Chondrocyte (in vitro differentiated cells): Measurements from ENCODE around the gene HBG2. TPM values are rescaled to one million over a fixed set of nuclear protein-coding genes. Genes with fewer than 3 reads are reported as not detected.

Source experiments
- DNase-seq: peaks from one replicate; pipeline ENCODE4 v3.0.0; 2021; ENCODE audit warnings: mixed read lengths, low spot score
- H3K27ac Mint-ChIP-seq: one replicate; pipeline ENCODE4 v1.8.0; 2021; ENCODE audit warnings: mild to moderate bottlenecking, moderate library complexity, mixed read lengths; ENCODE audit not compliant: unreplicated experiment
- H3K27me3 Mint-ChIP-seq: 2 replicates; pipeline ENCODE4 v1.8.0; 2021; ENCODE audit warnings: low read depth, mixed read lengths
- H3K36me3 Mint-ChIP-seq: 2 replicates; pipeline ENCODE4 v1.8.0; 2021; ENCODE audit warnings: low read depth, mixed read lengths
- H3K4me1 Mint-ChIP-seq: 2 replicates; pipeline ENCODE4 v1.8.0; 2021; ENCODE audit warnings: low read depth, mild to moderate bottlenecking, mixed read lengths
- H3K4me3 Mint-ChIP-seq: one replicate; pipeline ENCODE4 v1.8.0; 2021; ENCODE audit warnings: mild to moderate bottlenecking, moderate library complexity, mixed read lengths; ENCODE audit not compliant: unreplicated experiment
- H3K9me3 Mint-ChIP-seq: 2 replicates; pipeline ENCODE4 v1.8.0; 2021; ENCODE audit warnings: low read depth, mixed read lengths
- total RNA-seq: library from RNA; stranded (reverse); gene quantifications from 3 replicates; pipeline ENCODE4 v1.2.1, GENCODE V29; 2021
- TF ChIP-seq, protein P1 (sequence below): fragments of 200-600 bp; sonication (generic); IDR thresholded peaks from 2 replicates; pipeline ENCODE4 v1.5.0; 2021; ENCODE audit warnings: antibody characterized with exemption, mild to moderate bottlenecking, moderate library complexity

Gene HBG2
- total RNA-seq, 1 donor from 2014 or later: not detected

GRCh38 chr11:5242208-5242607, 12.4 kb downstream of the HBG2 start:
- Mint-ChIP-seq H3K36me3 (no peaks in the 10 kb centered on the region), H3K27ac (no peak overlapping the region), H3K4me3 (no peak overlapping the region), H3K9me3 (no peaks in the 10 kb centered on the region), H3K27me3 (peaks cover 43% of the 10 kb centered on the region), H3K4me1 (no peaks in the 10 kb centered on the region)
- TF ChIP-seq, protein P1, sequence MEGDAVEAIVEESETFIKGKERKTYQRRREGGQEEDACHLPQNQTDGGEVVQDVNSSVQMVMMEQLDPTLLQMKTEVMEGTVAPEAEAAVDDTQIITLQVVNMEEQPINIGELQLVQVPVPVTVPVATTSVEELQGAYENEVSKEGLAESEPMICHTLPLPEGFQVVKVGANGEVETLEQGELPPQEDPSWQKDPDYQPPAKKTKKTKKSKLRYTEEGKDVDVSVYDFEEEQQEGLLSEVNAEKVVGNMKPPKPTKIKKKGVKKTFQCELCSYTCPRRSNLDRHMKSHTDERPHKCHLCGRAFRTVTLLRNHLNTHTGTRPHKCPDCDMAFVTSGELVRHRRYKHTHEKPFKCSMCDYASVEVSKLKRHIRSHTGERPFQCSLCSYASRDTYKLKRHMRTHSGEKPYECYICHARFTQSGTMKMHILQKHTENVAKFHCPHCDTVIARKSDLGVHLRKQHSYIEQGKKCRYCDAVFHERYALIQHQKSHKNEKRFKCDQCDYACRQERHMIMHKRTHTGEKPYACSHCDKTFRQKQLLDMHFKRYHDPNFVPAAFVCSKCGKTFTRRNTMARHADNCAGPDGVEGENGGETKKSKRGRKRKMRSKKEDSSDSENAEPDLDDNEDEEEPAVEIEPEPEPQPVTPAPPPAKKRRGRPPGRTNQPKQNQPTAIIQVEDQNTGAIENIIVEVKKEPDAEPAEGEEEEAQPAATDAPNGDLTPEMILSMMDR: no peak
- DNase-seq: no peak

DNA sequence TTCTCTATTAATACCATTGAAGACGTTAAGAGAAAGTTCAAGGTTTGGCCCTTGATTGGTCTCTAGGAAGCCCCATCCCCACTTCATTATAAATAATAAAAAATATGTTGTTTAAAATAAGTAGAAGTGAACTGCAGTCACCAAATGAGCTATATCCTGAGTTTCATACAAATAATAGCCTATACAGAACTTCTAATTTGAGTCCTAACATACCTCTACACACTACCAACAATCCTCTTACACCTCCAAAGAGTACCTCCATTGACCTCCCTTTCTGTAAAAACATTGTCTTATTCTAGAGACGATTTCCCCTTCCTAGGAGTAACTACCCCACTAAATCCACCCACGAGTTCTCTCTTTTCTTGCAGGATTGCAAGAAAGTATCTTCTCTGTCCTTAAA, 13.1 kb downstream of the HBG2 start:
- no peaks in the 10 kb centered on the region for H3K4me1 Mint-ChIP-seq
- no peak overlapping the region for H3K27ac Mint-ChIP-seq
- no peak for DNase-seq
- peaks cover 43% of the 10 kb centered on the region for H3K27me3 Mint-ChIP-seq
- TF ChIP-seq, protein P1: no peak
- H3K36me3 Mint-ChIP-seq: no peaks in the 10 kb centered on the region
- no peak overlapping the region for H3K4me3 Mint-ChIP-seq
- no peaks in the 10 kb centered on the region for H3K9me3 Mint-ChIP-seq

- H3K4me3 Mint-ChIP-seq: no peak overlapping the region
- no peak overlapping the region for H3K27ac Mint-ChIP-seq
- TF ChIP-seq, protein P1: no peak
- H3K27me3 Mint-ChIP-seq: peaks cover 45% of the 10 kb centered on the region
- DNase-seq: no peak
- no peaks in the 10 kb centered on the region for H3K9me3 Mint-ChIP-seq
- H3K4me1 Mint-ChIP-seq: no peaks in the 10 kb centered on the region
- no peaks in the 10 kb centered on the region for H3K36me3 Mint-ChIP-seq
Measured at GRCh38 chr11:5240458-5240857, 14.1 kb downstream of the HBG2 start.

DNA sequence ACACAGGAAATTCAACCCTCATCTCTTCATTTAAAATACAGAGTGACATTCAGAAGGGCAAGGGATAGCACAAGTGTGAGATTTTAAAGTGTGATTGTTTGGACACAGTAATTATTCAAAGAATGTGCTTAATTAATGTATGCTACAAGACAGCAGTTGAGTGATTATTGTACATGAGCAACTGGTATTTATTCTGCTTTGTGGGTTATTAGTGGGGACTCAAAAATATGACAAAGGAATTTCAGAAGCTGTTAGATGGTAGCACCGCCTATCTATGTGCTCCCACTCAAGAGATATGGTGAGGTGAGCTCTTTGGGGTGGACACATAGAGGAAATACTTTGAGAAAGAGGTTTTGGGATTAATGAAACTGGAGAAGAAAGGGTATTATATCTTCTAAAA, 14.5 kb downstream of the HBG2 start:
- H3K27ac Mint-ChIP-seq: no peak overlapping the region
- H3K36me3 Mint-ChIP-seq: no peaks in the 10 kb centered on the region
- H3K4me3 Mint-ChIP-seq: no peak overlapping the region
- H3K4me1 Mint-ChIP-seq: no peaks in the 10 kb centered on the region
- H3K9me3 Mint-ChIP-seq: no peaks in the 10 kb centered on the region
- TF ChIP-seq, protein P1: no peak
- DNase-seq: no peak
- H3K27me3 Mint-ChIP-seq: peaks cover 48% of the 10 kb centered on the region

GRCh38 chr11:5239046-5239445, 15.5 kb downstream of the HBG2 start:
- TF ChIP-seq, protein P1: no peak
- H3K36me3 Mint-ChIP-seq: no peaks in the 10 kb centered on the region
- DNase-seq: no peak
- H3K27me3 Mint-ChIP-seq: peaks cover 49% of the 10 kb centered on the region
- no peak overlapping the region for H3K4me3 Mint-ChIP-seq
- H3K4me1 Mint-ChIP-seq: no peaks in the 10 kb centered on the region
- H3K9me3 Mint-ChIP-seq: no peaks in the 10 kb centered on the region
- H3K27ac Mint-ChIP-seq: no peak overlapping the region
